GM12878 (cell line): Measurements from ENCODE around the gene TMEM235. TPM values are rescaled to one million over a fixed set of nuclear protein-coding genes. Genes with fewer than 3 reads are reported as not detected.

Experiments used
- ATAC-seq: fragments of 200-7000 bp; cut with Tn5 transposase; 3 replicates; pipeline ENCODE4 v1.9.1; 2020; ENCODE audit warnings: mild to moderate bottlenecking, moderate library complexity
- BruUV-seq: library from RNA; stranded (reverse); fragments of 400-500 nt; replicated peaks from 2 replicates; lab custom pipeline; 2021; lab: Mats Ljungman, UMichigan
- CTCF ChIA-PET: fragments of 300-600 bp; sonication (Branson Sonifier 250); formaldehyde crosslinking; extraction: SDS; loops from one replicate; lab custom pipeline; 2021; ENCODE audit warnings: inconsistent platforms; lab: Yijun Ruan, JAX
- POLR2A ChIA-PET: fragments of 350-600 bp; formaldehyde crosslinking; extraction: SDS; loops from one replicate; lab custom pipeline; 2021; ENCODE audit warnings: inconsistent platforms; lab: Charles Lee
- RAD21 ChIA-PET: fragments of 300-600 bp; sonication (Branson Sonifier 250); formaldehyde crosslinking; loops from one replicate; lab custom pipeline; 2023; ENCODE audit warnings: antibody characterized with exemption; ENCODE audit not compliant: unreplicated experiment; lab: Charles Lee
- SMC1A ChIA-PET: fragments of 300-600 bp; sonication (Branson Sonifier 250); formaldehyde crosslinking; loops from one replicate; lab custom pipeline; 2023; ENCODE audit not compliant: unreplicated experiment, uncharacterized antibody; lab: Charles Lee
- DNase-seq: peaks from one replicate; pipeline ENCODE4 v3.0.0-alpha.2; 2011; ENCODE audit warnings: low read depth, low spot score
- FAIRE-seq: peaks from 3 replicates; lab custom pipeline; 2011; peaks lifted over from hg19 to GRCh38; lab: Jason Lieb, UNC
- H2AFZ ChIP-seq: 2 replicates; pipeline ENCODE4 v1.6.0; 2011; ENCODE audit warnings: low read depth, low read length, control low read depth; ENCODE audit not compliant: control insufficient read depth
- H3K27ac ChIP-seq: 2 replicates; pipeline ENCODE4 v1.5.1; 2011; ENCODE audit warnings: control low read depth; ENCODE audit not compliant: control insufficient read depth, insufficient read depth
- H3K27me3 ChIP-seq, 2 experiments: replicated peaks in 1 of 2; 2 replicates each; pipeline versions ENCODE4 v1.6.0 to v1.6.1; 2011; ENCODE audit warnings: low read length in 1 of 2; ENCODE audit not compliant: control insufficient read depth in 2 of 2, insufficient read depth in 2 of 2
- H3K36me3 ChIP-seq, 2 experiments: 2 replicates each; pipeline ENCODE4 v1.5.1; 2011; ENCODE audit warnings: low read length in 1 of 2; ENCODE audit not compliant: control insufficient read depth in 2 of 2, insufficient read depth in 2 of 2
- H3K4me1 ChIP-seq: 2 replicates; pipeline ENCODE4 v1.6.1; 2011; ENCODE audit warnings: mild to moderate bottlenecking, low read length, moderate library complexity, mixed read lengths; ENCODE audit not compliant: control insufficient read depth, insufficient read depth
- H3K4me2 ChIP-seq: 2 replicates; pipeline ENCODE4 v1.6.0; 2011; ENCODE audit warnings: control low read depth; ENCODE audit not compliant: control insufficient read depth, insufficient read depth
- H3K4me3 ChIP-seq: fragments of 200-600 bp; sonication (generic); 2 replicates; pipeline ENCODE4 v1.5.1; 2016
- H3K79me2 ChIP-seq: 2 replicates; pipeline ENCODE4 v1.6.0; 2011; ENCODE audit warnings: low read length; ENCODE audit not compliant: control insufficient read depth, insufficient read depth
- H3K9ac ChIP-seq: 2 replicates; pipeline ENCODE4 v1.8.0; 2011; ENCODE audit warnings: low read length, control low read depth, mixed read lengths; ENCODE audit not compliant: control insufficient read depth, insufficient read depth
- H3K9me3 ChIP-seq: replicated peaks from 3 replicates; pipeline ENCODE4 v1.5.1; 2011; ENCODE audit warnings: mild to moderate bottlenecking, low read length; ENCODE audit not compliant: control insufficient read depth, insufficient read depth
- H4K20me1 ChIP-seq: 2 replicates; pipeline ENCODE4 v1.6.0; 2011; ENCODE audit not compliant: control insufficient read depth, insufficient read depth
- EP300 ChIP-seq, 2 experiments: fragments of 150-350 bp in 1 of 2; IDR thresholded peaks; 2 replicates each; pipeline ENCODE4 v1.6.1; 2011 to 2012; ENCODE audit warnings: low read depth in 2 of 2, low read length in 2 of 2, borderline replicate concordance in 1 of 2, improper control_type of control experiment in 1 of 2, inconsistent platforms in 1 of 2; ENCODE audit not compliant: control insufficient read depth in 1 of 2
- WGBS: methylation state at CpG from one replicate; pipeline ENCODE4 v1.1.6; 2016; ENCODE audit warnings: low lambda C conversion rate; ENCODE audit not compliant: insufficient replicate concordance, insufficient coverage; ENCODE audit errors: missing lambda C conversion rate; 5-methylcytosine and 5-hydroxymethylcytosine counted together
- in situ Hi-C: fragments of 300-500 bp; cut with MboI; formaldehyde crosslinking; loops from 9 replicates; pipeline ENCODE4 v1.14.3; 2018; ENCODE audit warnings: mixed read lengths
- intact Hi-C: fragments of 100-400 bp; cut with micrococcal nuclease; formaldehyde crosslinking; loops from one replicate; pipeline ENCODE4 v1.14.2; 2022; ENCODE audit not compliant: unreplicated experiment
- polyA plus RNA-seq, 11 experiments: library from polyadenylated mRNA; depleted of rRNA in 4 of 11; unstranded in 6 of 11; stranded (reverse) in 5 of 11; fragments of >200 nt; fragmentation: Nextera tagmentation in 4 of 11; fragmentation: Illumina TruSeq in 1 of 11; extraction: Ambion mirVana in 4 of 11; extraction: Trizol in 1 of 11; gene quantifications; 1 replicate in 1 of 11; 2 replicates in 10 of 11; pipeline versions ENCODE4 v1.2.1 to v1.2.3, GENCODE V29; 2011 to 2016; ENCODE audit warnings: inconsistent platforms in 2 of 11, missing spikeins in 2 of 11, low read depth in 1 of 11
- total RNA-seq, 4 experiments: library from RNA; depleted of rRNA in 3 of 4; stranded (reverse); fragments of >200 nt in 3 of 4; fragmentation: Illumina TruSeq in 1 of 4; extraction: Trizol in 1 of 4; gene quantifications; 2 replicates each; pipeline versions ENCODE4 v1.2.1 to v1.2.3, GENCODE V29; 2013 to 2021
- TF ChIP-seq, protein P1 (sequence below), 3 experiments: IDR thresholded peaks in 2 of 3; conservative IDR thresholded peaks in 1 of 3; 2 replicates each; pipeline ENCODE4 v1.5.1; 2011; ENCODE audit warnings: low read depth in 3 of 3, low read length in 3 of 3, mild to moderate bottlenecking in 3 of 3, control low read depth in 2 of 3, moderate library complexity in 2 of 3, inconsistent platforms in 1 of 3, mixed read lengths in 1 of 3; ENCODE audit not compliant: control insufficient read depth in 2 of 3, insufficient read depth in 1 of 3; ENCODE audit errors: extremely low read depth in 1 of 3

Gene TMEM235
- total and polyA plus RNA-seq, 10 of the 15 experiments (the other 5 are each of a cell fraction or from before 2014, with no cell fraction given): not detected

DNA sequence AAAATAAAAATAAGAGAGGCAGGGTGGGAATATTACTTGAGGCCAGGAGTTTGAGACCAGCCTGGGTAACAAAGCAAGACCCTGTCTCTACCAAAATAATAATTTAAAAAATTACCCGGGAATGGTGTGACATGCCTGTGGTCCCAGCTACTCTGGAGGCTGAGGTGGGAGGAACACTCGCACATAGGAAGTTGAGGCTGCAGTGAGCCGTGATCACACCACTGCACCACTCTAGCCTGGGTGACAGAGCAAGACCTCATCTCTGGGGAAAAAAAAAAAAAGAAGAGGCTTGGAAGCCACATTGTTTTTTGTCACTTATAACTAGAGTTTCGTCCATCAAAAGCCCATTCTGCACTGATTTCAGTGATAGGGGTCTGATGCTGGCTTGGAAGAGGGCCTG is 3.3 kb upstream of the TMEM235 start:
- ChIA-PET SMC1A (interaction anchor here (0.6 kb wide), 1 partner anchor 136 kb away, joined by 3 read pairs; no protein-coding TSS in a partner anchor), POLR2A (interaction anchor here (0.7 kb wide), 1 partner anchor 97 kb away, joined by 4 read pairs; the partner anchor contains the start of gene TMC8), RAD21 (no interaction called here), CTCF (interaction anchor here (0.7 to 1.9 kb wide), 4 partner anchors 24 to 209 kb away, joined by 3 to 6 read pairs (median 4); no protein-coding TSS in a partner anchor)
- peaks cover 4 to 8% of the 10 kb centered on the region in 2 experiments; a peak in 3 of 4 replicates for H3K36me3 ChIP-seq
- H3K27ac ChIP-seq: no peak overlapping the region
- no peak for DNase-seq
- peaks cover 2% of the 10 kb centered on the region; the same call in 1 of the 2 replicates for H3K4me1 ChIP-seq
- no peak for ATAC-seq
- H3K4me2 ChIP-seq: no peak overlapping the region
- H3K27me3 ChIP-seq: peaks cover 6 to 9% of the 10 kb centered on the region in 2 experiments; a peak in 3 of 4 replicates
- TF ChIP-seq EP300 (IDR thresholded peaks at IDR 0.05; ENCODE audit: borderline replicate concordance in 1 of 2, control insufficient read depth in 1 of 2, low read depth in 2 of 2, low read length in 2 of 2): no peak
- TF ChIP-seq, protein P1, sequence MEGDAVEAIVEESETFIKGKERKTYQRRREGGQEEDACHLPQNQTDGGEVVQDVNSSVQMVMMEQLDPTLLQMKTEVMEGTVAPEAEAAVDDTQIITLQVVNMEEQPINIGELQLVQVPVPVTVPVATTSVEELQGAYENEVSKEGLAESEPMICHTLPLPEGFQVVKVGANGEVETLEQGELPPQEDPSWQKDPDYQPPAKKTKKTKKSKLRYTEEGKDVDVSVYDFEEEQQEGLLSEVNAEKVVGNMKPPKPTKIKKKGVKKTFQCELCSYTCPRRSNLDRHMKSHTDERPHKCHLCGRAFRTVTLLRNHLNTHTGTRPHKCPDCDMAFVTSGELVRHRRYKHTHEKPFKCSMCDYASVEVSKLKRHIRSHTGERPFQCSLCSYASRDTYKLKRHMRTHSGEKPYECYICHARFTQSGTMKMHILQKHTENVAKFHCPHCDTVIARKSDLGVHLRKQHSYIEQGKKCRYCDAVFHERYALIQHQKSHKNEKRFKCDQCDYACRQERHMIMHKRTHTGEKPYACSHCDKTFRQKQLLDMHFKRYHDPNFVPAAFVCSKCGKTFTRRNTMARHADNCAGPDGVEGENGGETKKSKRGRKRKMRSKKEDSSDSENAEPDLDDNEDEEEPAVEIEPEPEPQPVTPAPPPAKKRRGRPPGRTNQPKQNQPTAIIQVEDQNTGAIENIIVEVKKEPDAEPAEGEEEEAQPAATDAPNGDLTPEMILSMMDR (IDR thresholded peaks at IDR 0.05 in 2 of 3, conservative IDR thresholded peaks at IDR 0.05 in 1 of 3; ENCODE audit: control insufficient read depth in 2 of 3, extremely low read depth in 1 of 3, insufficient read depth in 1 of 3, low read depth in 3 of 3, low read length in 3 of 3): no peak
- FAIRE-seq: no peak
- H3K79me2 ChIP-seq: no peaks in the 10 kb centered on the region
- 19% methylated on average over 4 of the region's 4 CpGs for WGBS
- H3K4me3 ChIP-seq: no peak overlapping the region
- intact Hi-C loops: no loop called here
- no peaks in the 10 kb centered on the region for H4K20me1 ChIP-seq
- H3K9me3 ChIP-seq: no peaks in the 10 kb centered on the region
- H3K9ac ChIP-seq: no peak overlapping the region
- H2AFZ ChIP-seq: no peak overlapping the region
- no TSS peak for BruUV-seq
- in situ Hi-C loops: no loop called here
